ENCODE results near the gene SEL1L2.
"Not testable (repeated sequence)": the region's sequence is repeated elsewhere in the genome, so short reads cannot be mapped to it uniquely, and the experiment has no call there.

Gene SEL1L2, protein sequence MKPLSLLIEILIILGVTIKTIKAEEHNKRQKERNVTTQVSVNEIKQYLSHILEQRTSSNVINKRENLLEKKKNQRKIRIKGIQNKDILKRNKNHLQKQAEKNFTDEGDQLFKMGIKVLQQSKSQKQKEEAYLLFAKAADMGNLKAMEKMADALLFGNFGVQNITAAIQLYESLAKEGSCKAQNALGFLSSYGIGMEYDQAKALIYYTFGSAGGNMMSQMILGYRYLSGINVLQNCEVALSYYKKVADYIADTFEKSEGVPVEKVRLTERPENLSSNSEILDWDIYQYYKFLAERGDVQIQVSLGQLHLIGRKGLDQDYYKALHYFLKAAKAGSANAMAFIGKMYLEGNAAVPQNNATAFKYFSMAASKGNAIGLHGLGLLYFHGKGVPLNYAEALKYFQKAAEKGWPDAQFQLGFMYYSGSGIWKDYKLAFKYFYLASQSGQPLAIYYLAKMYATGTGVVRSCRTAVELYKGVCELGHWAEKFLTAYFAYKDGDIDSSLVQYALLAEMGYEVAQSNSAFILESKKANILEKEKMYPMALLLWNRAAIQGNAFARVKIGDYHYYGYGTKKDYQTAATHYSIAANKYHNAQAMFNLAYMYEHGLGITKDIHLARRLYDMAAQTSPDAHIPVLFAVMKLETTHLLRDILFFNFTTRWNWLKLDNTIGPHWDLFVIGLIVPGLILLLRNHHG

DNA sequence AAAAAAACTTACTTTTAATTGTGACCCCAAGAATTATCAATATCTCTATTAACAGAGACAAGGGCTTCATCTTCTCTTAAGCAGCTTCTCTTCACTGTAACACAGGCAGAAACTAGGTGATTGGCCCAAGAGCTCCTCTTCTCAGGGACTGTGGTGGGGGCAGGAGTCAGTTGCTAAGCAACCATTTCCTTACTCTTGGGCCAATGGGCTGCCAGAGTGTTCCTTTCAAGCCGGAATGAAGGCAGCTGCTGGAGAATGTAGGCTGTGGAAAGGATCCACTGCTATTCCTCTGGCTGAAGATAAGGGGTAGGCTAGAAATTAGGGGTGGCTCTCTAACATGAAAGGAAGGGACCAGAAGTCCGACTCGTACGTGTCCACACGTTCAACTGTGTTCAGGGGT lies at the start of gene SEL1L2:
Gene SEL1L2 (minus strand): TSS at position 150 of the 400 bp plus-strand sequence. CDS start 80 bp downstream, at position 70.
- no peak for DNase-seq (ENCODE audit: low read depth)

DNA sequence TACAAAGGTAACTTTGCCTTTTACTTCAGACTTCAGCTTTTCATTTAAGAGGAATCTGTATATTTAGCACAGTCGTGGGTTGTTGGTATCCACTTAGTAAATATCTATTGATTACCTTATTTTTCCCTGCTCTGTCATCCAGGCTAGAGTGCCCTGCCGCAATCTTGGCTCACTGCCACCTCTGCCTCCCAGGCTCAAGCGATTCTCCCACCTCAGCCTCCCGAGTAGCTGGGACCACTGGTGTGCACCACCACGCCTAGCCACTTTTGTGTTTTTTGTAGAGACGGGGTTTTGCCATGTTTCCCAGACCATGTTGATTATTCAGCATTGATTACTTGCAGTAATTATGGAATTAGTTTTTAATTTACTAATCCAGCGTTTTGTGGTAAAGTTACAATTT lies 46.2 kb upstream of the SEL1L2 start:
- no peak for DNase-seq (ENCODE audit: low read depth)

DNA sequence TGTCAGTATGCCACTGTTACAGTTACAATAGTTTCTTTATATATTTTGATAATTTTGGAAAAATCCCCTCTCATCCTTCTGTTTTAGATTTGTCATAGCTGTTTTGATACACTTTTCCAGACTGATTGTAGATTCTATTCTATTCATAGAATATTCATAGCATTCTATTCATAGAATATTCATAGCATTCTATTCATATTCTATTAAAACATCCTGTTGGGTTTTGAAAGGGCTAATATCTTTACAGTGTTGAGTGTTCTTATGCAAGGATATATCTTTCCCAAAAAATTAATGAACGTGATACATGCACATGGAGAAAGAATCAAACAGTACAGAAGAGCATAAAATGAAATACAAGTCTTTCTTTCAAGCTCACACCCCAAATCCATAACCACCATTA lies 42.9 kb upstream of the SEL1L2 start:
- no peak for DNase-seq (ENCODE audit: low read depth)

DNA sequence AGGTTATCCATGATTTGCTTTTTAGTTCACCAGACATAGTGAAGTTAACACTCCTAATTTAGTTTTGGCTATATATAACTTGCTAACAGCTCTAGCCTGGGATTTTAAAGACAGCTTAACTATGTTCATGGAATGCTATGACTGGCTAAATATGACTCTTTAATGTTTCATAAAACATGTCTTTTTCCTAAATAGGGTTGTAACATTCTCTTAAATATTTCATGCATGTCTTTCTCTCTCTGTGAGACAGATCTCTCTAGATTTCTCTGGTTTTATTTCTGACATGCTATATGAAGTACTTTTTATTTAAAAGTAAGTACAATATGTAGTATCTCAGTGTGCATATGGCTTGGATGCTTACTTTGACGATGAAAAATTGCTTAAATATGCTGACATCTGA lies 40.6 kb upstream of the SEL1L2 start:
- DNase-seq (ENCODE audit: low read depth): no peak

DNA sequence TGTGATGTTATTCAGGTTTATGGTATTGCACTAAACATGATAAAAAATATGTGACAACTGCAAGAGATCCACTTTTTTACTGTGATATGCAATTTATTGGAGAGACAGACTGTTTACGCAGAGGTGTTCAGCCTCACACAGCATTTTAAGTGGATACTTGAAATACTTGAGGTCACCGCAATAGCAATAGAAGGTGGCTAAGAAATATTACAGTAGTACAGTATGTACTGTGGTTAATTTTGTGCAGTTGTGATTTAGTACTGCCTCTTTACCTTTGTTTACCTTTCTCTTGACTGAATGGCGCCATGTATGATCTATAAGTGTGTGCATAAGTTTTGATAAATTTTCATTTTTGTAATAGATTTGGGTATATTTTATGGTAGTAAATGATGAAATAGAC lies 22.3 kb upstream of the SEL1L2 start:
- no peak for DNase-seq (ENCODE audit: low read depth)

DNA sequence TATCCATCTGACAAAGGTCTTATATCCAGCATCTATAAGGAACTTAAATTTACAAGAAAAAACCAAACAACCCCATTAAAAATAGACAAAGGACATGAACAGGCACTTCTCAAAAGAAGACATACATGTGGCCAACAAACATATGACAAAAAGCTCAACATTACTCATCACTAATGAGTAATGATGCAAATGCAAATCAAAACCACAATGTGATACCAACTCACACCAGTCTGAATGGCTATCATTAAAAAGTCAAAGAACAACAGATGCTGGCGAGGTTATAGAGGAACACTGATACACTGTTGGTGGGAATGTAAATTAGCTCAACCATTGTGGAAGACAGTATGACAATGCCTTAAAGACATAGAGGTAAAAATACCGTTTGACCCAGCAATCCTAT lies 18.8 kb upstream of the SEL1L2 start:
- no peak for DNase-seq (ENCODE audit: low read depth)

DNA sequence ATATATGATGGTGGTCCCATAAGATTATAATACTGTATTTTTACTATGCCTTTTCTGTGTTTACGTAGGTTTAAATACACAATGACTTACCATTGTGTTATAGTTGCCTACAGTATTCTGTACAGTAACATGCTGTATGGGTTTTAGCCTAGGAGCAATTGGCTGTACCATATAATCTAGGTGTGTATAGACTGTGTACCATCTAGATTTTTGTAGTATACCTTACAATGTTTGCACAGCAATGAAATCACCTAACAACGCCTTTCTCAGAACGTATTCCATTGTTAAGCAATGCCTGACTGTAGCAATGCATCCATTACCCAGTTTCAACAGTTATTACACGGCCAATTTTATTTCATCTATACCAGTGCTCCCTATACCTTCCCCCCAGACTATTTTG lies 15.6 kb upstream of the SEL1L2 start:
- DNase-seq (ENCODE audit: low read depth): no peak

DNA sequence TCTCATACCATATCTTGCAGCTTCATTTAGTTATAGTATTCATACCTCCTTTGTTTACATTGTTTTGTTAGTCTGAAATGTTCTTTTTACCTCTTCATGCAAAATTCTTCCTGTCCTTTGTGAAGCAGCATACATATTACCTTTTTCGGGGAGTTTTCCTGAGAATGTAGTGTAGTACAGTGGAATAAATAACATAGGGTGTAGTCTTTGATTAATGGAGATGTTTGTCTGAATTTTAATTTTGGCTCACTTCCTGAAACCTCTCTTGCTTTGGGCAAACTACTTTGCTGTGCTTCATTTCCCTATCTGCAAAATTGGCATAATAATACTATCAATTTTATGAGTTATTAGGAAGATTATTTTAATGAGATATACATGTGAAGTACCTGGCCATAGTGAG lies 10.5 kb upstream of the SEL1L2 start:
- DNase-seq (ENCODE audit: low read depth): no peak

DNA sequence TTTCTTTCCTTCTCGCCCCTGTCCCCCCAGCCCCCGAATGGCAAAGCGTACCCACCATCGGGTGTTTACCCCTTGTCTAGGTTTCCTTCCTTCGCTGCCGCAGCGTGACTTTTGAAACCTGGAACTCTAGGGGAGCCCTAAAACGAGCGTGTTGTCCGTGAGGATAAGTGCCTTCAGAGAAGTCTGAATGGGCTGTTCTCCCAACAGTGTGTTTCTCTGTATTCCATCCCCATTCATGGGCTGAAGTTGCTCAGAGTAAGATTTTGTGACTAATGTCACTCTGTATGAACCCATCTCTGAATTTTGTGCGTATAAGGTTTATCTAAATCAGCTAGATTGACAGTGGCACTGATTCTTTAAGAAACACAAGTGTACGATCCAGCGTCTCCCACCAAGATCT lies 5.9 kb upstream of the SEL1L2 start:
- DNase-seq (ENCODE audit: low read depth): no peak

DNA sequence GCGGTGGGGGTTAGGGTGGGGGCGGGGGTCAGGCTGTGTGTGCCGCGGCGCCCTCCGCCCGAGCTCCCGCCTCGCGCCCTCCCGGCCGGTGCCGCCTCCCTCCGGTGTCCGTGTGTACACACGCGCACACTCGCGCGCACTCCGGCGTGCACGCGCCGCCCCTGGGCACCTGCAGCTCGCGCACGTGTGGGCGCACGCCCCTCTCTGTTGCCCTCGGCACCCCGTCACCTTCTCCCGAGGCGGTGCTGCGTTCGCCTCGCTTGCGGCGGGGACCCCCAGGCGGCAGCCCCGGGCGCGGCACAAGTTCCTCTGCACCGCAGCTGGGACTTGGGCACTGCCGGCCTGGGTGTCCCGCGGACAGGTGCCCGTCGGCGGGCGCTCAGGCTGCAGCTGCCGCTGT lies 5.4 kb upstream of the SEL1L2 start:
- DNase-seq (ENCODE audit: low read depth): no peak

DNA sequence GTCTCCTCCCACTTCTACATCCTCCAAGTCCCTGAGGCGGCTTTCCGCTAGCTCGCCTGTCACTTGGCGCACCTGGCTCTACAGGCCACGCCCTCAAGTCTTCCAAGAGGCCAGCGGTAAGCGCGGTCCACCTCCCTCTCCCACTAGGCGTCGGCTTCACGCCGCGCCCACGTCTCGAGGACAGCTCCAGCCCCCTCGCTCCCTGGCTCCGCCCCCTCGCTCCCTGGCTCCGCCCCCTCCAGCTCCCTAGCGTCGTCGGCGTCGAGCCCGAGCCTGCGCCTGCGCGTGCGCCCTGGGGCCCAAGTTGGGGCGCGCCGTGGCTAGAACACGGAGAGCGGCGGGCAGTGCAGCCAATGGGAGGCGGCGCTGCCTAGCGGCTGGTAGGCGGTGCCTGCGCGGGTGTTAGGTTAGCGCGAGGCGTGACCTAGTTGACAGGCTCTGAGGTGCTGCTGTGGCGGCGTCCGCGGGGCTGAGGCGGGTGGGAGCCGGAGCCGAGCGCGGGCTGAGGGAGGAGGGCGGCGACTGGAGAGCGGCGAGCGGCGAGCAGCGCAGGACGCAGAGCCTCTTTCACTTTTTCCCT lies 4.8 kb upstream of the SEL1L2 start, which contains the start of gene MACROD2:
Gene MACROD2 (plus strand): TSS at position 431 of the 580 bp plus-strand sequence.
- peak; percentile 28 for DNase-seq (ENCODE audit: low read depth)

DNA sequence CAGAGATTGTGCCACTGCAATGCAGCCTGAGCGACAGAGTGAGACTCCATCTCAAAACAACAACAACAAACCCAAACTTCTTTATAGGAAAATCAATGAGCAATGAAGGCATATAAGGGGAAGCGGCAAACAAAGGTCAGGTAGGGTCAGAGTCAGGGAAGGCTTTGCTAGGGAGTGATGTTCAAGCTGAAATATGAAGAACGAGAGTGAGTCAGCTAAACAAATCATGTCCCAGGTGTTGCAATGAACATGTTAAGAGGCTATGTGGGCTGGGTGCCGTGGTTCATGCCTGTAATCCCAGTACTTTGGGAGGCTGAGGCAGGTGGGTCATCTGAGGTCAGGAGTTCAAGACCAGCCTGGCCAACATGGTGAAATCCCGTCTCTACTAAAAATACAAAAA lies 1.5 kb upstream of the SEL1L2 start:
- DNase-seq (ENCODE audit: low read depth): not testable (repeated sequence)

DNA sequence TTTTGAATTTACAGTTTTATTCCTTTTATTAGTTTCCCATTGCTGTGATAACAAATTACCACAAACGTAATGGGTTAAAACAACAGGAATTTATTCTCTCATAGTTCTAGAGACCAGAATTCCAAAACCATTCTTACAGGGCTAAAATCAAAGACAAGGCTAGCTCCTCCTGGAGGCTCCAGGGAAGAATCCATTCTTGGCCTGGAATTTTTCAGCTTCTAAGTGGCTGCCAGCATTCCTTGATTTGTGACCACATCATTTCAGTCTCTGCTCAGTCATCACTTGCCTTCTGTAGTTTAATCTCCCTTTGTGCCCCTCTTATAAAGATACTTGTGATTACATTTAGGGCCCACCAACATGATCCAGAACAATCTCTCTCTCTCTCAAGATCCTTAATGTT lies 897 bp upstream of the SEL1L2 start:
- no peak for DNase-seq (ENCODE audit: low read depth)

DNA sequence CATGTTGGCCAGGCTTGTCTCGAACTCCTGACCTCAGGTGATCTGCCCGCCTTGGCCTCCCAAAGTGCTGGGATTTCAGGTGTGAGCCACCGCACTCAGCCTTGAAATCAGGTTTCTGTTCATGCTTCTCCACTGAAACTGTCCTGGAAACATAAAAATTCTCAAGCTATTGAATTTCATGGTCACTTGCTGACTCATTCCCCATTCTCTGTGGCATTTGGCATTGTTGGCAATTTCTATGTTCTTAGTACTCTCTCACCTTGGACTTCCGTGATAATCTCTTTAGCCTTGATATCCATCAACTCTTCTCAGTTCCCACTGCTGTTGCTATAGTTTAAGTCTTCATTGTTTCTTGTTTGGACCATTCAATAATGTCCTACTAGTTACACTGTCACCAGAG lies 6.2 kb downstream of the SEL1L2 start:
- DNase-seq (ENCODE audit: low read depth): no peak

DNA sequence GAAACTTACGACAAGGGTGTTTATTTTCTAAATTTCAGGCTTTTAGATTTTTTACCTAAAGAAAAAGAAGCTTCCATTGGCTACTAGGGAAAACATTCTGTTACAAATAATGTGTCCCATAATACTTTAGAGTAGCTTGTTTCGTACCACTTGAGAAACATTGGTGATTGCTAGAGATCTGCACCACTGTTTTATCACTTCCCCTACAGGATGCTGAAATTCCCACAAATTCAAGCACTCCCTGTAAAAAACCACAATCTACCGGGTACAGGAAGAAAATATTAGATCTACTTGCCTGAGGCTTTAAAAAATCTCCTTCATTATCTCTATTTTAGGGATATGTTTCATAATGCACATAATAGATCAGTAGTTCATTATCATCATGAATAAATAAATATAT lies 29.9 kb downstream of the SEL1L2 start:
- no peak for DNase-seq (ENCODE audit: low read depth)

DNA sequence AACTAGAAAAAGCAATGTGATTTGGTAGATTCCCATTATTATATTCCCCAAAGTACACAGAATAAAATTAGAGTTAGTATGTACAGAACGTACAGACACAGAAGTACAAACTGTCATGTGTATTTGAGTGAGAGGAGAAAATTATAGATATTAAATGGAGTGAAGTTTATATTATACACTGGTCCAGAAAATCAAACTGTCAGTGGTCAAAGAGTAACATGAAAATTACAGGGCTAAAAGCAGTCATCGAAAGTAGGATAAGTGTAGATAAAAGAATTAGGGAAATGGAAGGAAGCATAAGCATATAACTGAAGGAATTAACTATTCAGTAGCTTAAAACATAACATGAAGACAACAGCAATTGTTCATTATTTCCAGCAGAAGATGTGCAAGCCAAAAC lies 30.3 kb downstream of the SEL1L2 start:
- DNase-seq (ENCODE audit: low read depth): no peak

DNA sequence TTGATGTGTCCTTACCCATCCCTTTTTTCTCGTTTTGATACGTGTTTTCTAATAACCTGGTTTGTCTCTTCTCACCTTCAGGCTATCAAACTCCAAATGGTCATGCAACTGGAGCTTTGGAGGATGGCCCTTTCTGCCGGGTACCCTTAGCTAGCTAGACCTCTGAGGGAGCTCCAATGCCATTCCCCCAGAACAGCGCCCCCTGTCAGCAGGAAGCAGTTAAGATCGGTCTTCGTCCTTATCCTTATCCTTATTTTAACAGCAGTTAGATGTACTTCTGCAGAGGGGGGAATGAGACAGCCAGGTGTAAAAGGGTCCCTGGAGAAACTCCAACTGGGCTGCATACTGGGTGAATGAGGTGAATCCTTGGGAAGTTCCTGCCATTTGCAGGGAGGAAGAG lies 37.2 kb downstream of the SEL1L2 start:
- no peak for DNase-seq (ENCODE audit: low read depth)

DNA sequence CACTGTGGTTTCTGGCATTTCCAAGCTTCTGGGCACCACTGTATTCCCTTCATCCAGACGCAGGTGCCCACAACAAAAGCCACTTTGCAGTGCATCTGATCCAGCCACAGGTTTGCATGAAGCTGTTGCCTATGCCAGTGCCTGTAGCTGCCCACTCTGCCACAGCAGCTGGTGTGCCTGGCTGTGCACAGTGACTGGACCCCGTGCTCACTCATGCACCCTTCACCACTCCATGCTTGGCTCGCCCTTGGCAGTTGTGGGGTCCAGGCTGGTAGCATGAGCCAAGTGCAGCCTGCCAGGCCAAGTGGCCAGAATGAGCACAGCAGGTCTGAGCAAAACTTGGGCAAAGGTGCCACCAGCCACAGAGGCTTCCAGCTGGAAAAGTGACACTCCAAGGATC lies 42.7 kb downstream of the SEL1L2 start:
- DNase-seq (ENCODE audit: low read depth): no peak

DNA sequence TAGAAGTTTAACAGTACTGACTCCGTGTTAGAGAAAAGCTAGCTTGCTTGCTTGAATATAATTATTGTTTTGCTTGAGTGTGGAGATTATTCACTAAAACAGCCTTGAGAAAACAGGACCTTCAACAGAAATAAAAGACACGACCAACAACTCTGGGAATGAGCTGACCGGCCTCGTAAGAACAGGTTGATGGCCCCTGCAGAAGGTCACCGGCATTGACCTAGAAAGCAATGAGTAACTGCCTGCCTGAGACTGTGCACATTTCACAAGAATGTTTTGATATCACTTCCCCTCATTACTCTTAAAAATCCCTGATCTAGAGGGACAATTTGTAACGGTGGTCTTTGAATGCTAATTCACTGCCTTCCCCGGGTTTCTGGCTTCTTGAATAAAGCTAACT lies 49.4 kb downstream of the SEL1L2 start:
- no peak for DNase-seq (ENCODE audit: low read depth)

DNA sequence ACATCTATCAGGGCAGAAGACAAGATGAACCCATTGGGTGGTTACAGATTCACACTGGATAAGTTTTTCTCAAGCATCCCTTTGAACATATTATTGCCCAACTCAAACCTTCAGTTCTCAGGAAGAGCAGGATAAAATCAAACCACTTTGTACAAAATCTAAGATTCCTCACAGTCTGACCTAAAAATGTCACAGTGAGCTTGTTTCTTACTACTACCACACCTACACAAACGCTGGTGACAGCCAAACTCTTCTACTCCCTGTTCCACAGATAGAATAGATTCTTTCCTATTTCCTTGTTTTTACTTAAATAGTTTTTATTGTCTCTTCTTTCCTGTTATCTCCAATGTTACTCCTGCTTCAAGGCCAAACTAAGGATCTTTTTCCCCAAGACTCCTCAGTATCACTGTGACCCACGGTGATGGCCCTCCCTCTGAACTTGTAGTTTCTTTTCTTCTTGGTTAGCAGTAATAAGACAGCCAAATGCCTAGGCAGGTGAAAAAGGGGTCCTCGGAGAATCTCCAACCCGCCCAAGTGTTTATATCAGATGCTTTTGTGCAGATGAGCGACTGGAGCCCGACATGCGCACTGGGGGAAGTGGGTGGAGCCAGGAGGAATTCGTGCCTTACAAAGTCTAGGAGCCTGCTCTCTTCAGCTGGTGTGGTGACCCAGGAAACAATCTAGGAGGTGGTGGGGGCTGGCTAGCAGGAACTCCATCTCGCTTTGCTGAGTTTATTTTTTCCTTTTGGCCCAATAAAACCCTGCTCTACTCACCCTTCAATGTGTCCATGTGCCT lies 53.4 kb downstream of the SEL1L2 start:
- no peak for DNase-seq (ENCODE audit: low read depth)

DNA sequence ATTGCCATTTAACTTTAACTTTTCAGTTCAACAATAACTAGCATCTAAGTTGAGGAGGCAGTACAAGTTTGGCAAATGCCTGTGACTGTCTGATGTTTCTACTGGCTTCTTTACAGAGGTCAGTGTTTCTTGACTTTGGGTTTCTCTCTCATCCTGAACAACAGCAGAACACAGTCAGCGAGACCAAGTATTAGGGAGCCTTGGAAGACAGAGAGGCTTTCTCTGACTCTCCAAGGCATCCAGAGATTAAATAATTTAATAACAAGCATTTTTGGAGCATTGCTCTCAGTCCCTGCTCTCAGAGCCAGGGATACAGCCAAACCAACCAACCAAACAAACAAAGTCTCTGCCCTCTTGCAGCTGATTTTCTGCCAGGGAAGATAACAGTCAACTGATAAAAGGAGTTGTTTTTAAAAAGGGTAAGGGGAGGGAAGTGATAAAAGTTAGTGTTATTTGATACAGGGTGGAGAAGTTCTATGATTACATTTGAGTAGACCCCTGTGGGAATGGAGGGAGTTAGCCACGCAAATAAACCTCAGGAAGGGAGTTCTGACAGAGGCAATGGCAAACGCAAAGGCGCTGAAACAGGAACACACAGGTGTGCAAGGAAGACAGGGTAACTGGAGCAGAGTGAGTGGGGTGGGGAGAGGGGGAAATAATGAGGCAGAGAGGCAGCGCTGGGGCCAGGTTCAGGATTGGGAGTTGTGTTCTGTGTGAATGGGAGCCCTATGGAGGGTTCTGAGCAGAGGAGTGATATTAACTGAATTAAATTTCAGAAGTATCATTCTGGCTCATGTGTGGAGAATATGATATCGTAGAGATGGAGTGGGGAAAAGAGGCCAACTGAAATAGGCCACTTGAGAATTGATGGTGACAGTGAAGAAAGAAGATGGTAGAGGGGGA lies 55.2 kb downstream of the SEL1L2 start:
- no peak for DNase-seq (ENCODE audit: low read depth)
